GM21381 (cell line): ENCODE data around the gene PPP1R13B.

Source experiments
- ATAC-seq: cut with Tn5 transposase; IDR thresholded peaks from one replicate; pipeline ENCODE4 v1.9.1; 2021; ENCODE audit warnings: mild to moderate bottlenecking, moderate library complexity; ENCODE audit not compliant: unreplicated experiment

PPP1R13B gene

GRCh38 chr14:103732868-103733620 is 114.3 kb downstream of the PPP1R13B start:
- no peak for ATAC-seq

GRCh38 chr14:103731916-103732867 is 115.2 kb downstream of the PPP1R13B start:
- no peak for ATAC-seq

DNA sequence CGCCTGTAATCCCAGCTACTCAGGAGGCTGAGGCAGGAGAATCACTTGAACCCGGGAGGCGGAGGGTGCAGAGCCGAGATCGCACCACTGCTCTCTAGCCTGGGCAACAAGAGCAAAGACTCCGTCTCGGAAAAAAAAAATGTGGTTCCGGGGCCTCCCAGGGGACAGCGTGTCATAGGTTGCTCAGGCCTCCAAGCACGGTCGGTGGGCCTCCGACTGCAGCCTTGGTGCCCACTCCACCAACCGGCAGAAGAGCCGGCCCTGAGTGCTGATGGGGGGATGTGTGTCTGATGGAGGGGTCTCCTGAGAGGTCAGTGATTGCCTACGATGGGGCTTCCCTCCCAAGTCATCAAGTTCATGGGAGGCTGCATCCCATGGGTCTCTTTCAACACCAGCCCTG is 115.9 kb downstream of the PPP1R13B start:
- no peak for ATAC-seq

- no peak for ATAC-seq
These were observed 116.8 kb downstream of the PPP1R13B start for GRCh38 chr14:103730490-103731035.

- ATAC-seq = no peak
These were observed 117.6 kb downstream of the PPP1R13B start for GRCh38 chr14:103729496-103730448.

DNA sequence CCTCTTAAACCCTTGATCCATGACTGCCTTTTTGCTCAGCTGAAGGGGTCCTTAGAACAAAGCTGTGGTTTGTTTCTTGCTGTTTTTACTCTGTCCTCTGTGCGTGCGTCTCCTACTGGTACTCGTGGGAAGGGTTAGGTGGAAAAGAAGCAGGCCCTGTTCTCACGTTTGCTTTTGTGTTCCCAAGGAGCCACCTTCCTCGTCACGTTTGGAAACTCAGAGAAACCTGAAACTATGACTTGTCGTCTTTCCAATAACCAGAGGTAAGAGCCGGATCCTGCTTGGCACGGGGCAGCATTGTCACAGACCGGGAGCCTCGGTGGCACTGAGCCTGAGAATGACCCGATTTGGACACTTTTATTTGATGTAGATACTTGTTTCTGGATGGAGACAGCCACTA is 118.7 kb downstream of the PPP1R13B start:
- ATAC-seq = no peak

- no peak for ATAC-seq
These were observed 119.2 kb downstream of the PPP1R13B start for GRCh38 chr14:103728141-103728540.

DNA sequence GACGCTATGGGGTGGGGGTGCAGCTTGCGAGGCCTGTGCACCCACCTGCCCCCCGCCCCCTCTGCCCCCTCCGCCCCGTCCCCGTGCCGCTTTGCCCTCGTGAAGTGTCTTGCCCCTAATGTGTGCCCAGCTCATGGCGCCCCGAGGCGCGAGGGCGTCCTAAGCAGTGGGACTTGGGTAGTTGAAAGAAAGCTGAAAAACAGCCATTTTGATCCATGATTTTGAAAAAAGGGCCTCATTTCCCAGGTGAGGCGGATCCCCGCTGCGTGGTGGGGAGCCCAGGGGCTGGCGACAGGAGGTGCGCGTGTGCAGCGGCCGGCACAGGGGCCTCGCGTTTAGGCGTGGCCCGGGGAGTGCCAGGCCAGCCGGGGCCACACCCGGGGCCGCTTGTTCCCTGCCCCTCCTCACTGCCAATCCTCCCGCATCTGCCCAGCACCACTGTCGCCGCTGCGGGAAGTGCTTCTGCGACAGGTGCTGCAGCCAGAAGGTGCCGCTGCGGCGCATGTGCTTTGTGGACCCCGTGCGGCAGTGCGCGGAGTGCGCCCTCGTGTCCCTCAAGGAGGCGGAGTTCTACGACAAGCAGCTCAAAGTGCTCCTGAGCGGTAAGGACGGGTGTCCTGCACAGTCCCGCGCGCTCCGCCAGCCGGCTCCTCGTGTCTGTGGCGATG is 119.9 kb downstream of the PPP1R13B start:
- no peak for ATAC-seq

GRCh38 chr14:103726474-103726873 is 120.9 kb downstream of the PPP1R13B start:
- no peak for ATAC-seq

DNA sequence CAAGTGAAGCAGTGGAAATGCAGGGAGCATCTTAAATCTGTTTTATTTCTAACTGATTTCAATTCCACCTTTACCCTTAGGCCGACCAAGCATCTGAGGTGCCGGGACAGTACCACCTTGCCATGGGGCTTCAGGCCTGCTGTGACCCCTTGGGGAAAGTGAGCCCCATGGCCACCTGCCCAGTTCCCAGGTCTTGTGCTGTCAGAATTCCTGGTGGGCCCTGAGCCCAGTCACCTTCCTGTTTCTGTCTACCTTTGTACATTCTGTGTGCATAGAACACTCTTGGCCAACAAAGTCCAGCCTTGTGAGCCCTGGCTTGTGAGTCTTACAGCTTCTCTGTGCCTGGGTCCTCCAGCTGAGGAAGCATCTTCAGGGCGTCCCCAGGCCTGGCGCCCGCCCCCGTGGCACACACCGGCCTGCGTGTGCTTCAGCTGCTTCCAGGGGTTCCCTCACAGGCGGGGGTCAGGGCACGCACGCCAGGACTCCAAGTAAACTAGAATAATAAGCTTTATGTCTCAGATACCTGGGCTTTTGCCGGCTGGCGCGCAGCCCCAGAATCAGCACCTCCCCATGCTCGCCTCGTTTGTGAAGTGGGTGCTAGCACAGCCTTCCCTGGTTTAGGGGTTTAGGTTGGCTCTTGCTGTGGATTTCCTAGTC is 121.5 kb downstream of the PPP1R13B start:
- no peak for ATAC-seq

- ATAC-seq = no peak
These were observed 122.2 kb downstream of the PPP1R13B start for GRCh38 chr14:103725001-103725682.

DNA sequence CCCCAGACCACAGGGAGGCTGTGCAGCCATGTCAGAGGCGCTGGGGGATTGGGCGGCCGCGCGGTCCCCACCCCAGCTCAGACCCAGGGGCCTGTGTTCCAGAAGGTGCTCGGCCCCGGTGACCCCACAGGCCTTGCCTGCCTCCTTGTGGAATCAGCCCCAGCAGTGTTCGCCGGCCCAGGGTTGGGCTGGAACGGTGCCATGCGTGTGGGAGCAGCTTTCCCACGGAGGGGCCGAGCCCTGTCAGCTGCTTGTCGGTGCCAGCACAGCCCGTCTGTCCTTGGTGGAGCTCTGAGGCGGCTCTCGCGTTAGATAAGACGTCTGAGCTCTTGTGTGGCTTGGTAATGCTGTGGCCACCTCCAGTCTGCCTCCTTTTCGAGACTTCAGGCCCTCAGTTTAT is 123.3 kb downstream of the PPP1R13B start:
- ATAC-seq = no peak

- ATAC-seq = no peak
These were observed 123.7 kb downstream of the PPP1R13B start for GRCh38 chr14:103723748-103724081.

- no peak for ATAC-seq
These were observed 125.8 kb downstream of the PPP1R13B start for GRCh38 chr14:103721334-103722120.

DNA sequence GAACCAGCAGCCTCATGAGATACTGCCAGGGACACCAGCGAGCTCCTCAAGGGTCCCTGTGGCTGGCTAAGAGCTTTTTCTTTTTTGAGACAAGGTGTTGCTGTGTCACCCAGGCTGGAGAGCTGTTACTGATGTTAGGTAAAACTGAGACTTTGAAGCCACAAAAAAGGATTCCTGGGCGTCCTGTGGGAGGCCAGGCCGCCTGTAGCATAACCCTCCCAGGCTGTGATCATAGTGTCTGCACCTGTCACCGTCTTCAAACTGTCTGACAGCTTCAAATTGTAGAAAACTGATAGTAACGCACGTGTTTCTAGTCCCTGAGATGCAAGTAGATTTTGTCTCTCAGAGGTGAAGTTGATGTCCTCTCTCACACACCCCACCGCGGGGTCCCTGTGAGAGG is 127.6 kb downstream of the PPP1R13B start:
- ATAC-seq = no peak

DNA sequence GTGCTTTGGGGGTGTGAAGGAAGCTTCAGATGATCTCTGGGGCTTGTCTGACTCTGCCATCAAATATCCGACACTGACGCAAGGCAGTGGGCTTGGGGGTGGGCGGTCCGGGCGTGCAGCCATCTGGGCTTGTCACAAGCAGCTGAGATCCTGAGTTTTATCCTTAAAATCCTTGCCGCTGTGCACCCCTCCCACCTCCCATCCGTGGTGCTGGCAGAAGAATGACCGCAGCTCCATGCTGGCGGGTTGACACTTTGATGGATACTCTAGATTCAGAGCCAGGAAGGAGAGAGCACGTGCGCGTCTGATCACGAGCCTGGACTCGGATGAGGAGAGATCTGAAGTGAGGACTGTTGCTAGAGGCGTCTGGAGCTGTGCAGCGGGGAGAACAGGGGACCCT is 128.8 kb downstream of the PPP1R13B start:
- ATAC-seq = no peak

DNA sequence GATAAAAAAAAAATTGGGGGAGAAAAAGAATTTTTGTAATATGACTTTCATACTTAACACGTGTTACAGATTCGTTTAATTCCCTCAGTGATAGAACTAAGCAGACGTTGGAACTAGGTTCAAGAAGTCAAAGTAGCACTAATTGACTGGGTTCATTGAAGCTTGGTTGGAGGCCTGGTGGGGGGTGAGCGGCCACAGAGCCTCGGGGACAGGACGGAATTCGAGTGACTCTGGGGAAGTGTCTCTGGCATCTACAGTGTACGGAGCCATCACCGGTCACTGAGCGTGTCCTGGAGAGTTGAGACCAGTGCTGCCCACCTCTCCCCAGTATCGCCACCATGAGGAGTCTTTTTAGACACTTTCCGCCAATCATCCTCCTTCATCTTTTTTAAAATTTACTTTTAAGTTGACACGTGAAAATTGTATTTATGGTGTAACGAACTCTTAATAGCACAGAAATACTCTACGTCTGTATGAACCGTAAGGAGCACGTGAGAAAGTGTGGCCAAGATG is 130.4 kb downstream of the PPP1R13B start:
- ATAC-seq = no peak
